ENCODE measurements around the gene CDKL5. TPM values are rescaled to one million over a fixed set of nuclear protein-coding genes. Genes with fewer than 3 reads are reported as not detected.

The CDKL5 gene
- polyA plus RNA-seq, 10 donors: 4.1 to 7.3 (median 5.1) TPM

DNA sequence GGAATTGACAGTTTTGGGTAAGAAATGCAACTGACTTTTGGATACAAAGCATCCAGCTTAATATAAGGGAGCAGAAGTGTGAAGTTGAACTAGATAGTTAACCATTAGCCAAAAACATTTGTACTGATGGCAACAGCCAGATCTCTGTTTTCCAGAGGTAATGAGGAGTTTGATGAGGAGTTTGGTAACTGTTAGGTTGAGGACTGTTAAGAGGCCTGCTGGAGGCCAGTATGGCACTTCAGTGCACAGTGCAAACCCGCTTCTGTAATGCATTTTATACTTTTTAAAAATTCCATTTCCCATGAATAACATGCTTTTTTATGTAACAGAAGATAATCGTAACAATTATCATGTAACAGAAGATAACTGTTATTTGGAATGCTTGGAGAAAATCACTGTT, 30.0 kb downstream of the CDKL5 start:
- DNase-seq: no peak

DNA sequence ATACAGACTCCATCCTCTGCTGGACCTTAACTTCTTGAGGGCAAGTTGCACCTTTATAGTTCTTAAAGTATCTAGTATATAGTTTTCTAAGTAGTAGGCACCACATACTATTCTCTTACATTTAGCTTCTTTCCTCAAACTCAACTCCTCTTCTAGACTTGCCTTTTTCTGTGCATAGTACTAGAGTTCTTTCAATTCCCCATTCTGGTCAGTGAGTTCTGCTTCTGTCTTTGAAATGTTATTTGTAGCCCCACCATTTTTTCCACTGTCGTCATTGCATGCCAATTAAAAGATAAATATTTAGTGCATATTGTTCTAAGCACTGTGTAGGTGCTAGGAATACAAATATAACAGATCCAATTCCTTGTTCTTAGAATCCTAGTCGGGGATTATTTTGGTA, 31.6 kb downstream of the CDKL5 start:
- DNase-seq: no peak

DNA sequence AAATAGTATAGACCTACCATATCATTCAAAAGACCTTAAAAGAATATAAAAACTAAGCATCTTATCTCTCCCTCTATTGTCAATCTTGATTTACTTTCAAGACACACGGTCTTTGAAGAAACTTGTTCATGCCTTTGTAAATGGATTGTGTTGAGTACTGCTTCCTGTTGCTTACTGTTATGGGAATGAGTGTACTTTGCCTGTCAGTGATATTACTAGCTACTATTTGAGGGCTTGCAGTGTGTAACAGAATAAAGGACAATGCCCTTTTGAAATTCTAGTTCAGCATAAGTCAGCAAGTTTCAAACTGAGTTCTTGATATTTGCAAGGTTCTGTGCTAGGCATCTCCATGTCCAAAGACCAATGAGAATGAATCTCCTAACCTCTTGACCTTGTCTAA, 36.0 kb downstream of the CDKL5 start:
- DNase-seq: no peak

- DNase-seq: no peak
These were observed 39.1 kb downstream of the CDKL5 start for GRCh38 chrX:18464499-18464898.

DNA sequence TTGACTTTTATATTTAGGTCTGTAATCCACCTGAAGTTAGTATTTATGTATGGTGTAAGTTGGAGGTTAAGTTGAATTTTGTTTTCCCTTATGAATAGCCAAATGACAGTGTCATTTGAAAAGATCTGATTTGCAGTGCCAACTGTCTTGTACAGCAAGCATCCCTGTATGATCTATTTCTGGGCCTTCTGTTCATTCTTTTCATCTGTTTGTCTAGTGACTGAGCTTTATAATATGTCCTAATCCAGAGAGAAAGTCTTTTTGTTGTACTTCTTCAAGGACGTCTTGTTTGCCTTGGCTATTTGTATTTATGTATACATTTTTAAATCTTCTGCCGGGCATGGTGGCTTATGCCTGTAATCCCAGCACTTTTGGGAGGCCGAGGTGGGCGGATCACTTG, 39.6 kb downstream of the CDKL5 start:
- DNase-seq: no peak

DNA sequence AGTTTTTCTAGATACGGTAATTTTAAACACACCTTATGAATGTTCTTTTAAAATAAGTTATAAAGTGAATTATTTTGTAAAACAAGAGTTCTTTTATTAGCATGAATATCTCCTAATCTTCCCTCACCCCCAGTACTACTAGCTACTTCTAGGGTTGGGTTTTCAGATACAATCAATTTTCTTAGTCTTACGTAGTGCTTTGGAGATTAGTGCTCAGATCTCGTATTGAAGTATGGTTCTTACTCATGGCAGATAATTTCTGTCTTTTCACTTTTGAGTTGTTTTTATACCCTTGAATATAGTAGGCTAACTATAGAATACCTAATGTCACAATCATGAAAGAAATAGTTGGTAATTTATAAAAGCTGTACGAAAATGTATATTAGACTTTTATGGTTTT, 43.2 kb downstream of the CDKL5 start:
- DNase-seq: no peak

DNA sequence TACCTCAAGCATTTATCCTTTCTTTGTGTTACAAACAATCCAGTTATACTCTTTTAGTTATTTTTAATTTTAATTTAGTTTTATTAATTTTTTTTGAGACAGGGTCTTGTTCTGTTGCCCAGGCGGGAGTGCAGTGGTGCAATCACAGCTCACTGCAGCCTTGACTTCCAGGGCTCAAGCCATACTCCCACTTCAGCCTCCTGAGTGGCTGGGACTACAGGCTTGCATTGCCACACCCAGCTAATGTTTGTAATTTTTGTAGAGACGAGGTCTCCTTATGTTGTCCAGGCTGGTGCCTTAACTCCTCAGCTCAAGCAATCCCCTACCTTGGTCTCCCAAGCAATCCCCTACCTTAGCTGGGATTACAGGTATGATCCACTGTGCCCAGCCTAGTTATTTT, 45.9 kb downstream of the CDKL5 start:
- no peak for DNase-seq

DNA sequence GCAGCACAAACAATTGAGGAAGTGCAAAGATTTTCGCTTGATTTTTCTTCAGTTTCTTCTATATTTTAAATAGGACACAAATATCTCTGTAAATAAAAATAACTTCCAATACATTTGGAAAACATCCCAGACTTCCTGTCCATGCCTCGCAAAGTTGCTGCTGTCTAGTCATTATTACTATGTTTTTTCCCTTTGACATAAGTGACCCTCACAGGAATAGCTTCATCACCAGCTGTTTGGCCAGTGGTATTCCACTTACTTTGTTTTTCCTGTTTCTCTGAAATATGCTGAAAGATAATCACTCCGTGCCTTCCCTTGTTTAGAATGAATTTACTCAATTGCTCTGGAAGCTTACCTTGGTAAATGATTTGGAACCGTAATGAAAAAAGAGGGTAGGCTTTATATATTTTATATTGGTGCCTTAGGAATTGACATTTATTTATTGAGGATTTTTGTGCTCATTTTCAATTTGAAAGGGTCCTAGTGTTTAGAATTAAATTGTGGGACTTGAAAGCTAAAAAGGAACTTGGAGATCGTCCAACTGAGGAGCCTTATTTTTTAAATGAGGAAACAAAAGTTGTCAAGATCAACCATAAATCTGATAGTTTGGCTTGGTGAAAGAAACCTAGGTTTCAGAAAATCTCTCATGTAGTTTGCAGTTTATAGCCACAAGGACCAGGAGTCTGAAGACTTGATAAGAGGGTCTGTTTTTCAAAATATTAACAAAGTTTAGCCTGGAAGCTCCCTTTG, 65.6 kb downstream of the CDKL5 start:
- peak in 2 of 3 donors; percentile 13 to 51 for DNase-seq

DNA sequence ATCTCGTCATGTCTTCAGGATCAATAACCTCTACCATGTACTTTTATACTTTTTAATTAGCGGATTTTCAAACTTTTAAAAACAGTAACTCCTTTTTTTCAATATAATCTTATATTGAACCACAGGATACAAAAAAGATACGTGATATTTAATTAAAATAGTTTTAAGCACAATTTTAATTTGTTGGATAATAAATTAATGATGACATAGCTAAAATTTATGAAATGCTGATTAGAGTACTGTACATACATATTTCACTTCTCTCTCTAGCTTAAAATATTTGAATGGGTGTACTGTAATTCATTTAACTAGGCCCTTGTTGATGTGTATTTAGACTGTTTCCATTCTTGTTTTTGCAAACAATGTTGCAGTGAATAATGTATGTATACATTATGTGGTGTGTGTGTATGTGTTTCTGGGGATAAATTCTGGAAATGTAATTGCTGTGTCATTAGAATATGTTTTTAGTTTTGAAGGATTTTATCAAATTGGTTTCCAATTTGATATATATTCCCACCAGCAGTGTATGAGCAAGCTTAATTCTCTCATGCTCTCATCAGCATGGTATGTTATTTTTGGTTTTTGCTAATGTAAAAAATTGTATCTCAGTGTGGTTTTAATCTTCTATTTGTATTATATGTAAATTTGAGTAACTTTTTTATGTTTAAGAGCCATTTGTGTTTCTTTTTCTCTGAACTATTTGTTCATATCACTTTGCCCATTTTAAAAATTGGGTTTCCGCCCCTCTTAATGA, 66.4 kb downstream of the CDKL5 start:
- peak in 1 of 3 donors; percentile 1 for DNase-seq

GRCh38 chrX:18534949-18535348, 109.5 kb downstream of the CDKL5 start:
- no peak for DNase-seq

- DNase-seq: no peak
These were observed 111.7 kb downstream of the CDKL5 start for GRCh38 chrX:18537068-18537467.

DNA sequence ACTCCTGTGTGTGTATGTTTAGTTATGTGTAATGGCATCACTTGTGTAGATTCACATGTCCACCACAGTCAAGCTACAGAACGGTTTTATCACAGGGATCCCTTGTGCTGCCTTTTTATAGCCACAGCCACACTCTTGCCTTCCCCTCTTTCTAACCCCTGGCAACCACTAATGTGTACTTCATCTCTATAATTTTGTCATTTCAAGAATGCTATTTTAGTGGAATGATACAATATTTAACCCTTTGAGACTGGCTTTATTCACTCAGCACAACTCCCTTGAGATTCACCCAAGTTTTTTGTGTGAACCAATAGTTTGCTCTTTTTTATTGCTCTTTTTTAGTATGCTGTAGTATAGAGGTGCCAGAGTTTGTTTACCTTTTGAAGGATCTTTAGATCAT, 112.1 kb downstream of the CDKL5 start:
- DNase-seq: no peak

DNA sequence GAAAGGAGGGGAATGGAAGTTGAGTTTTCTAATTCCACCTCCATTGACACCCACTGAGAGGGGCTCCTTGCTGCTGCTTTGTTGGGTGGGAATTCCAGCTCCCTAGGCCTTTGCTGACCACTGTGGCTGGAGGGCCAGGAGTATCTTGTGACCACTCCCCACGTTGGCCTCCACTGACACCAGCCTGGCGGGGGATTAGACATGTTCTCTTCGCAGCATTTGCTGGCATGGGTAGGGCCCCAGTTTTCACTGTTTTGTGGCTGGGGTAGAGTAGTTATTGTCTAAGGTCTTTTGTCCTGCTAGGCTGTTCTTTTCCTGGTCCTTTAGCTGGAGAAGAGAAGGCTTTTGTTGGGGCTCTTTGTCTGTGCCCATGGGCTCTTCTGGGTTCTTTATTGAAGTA, 116.7 kb downstream of the CDKL5 start:
- no peak for DNase-seq

DNA sequence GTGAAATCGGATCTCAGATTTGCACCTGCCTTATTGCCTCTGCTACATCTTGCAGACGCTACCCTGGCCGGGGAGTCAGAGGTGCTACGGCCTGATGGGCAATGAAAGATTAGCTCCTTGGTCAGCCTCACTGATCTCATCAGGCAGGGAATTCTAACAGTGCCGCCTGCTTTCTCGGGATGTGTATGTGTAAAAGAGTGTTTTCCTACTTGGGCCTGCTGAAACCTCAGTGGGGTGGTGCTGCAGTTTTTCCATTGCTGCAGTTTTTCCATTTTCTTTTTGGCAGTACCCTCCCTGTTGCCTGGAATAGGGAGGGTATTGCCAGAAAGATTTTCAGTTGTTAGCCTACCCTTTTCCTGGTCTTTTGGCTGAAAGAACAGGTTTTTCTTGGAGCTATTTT, 117.5 kb downstream of the CDKL5 start:
- peak in 2 of 3 donors; percentile 16 to 17 for DNase-seq

GRCh38 chrX:18543738-18544137, 118.3 kb downstream of the CDKL5 start:
- no peak for DNase-seq

GRCh38 chrX:18545771-18546170, 120.4 kb downstream of the CDKL5 start:
- DNase-seq: no peak

- no peak for DNase-seq
These were observed 123.6 kb downstream of the CDKL5 start for GRCh38 chrX:18548996-18549395.

- DNase-seq: no peak
These were observed 124.2 kb downstream of the CDKL5 start for GRCh38 chrX:18549643-18550042.

GRCh38 chrX:18557879-18558278, 132.5 kb downstream of the CDKL5 start:
- no peak for DNase-seq

DNA sequence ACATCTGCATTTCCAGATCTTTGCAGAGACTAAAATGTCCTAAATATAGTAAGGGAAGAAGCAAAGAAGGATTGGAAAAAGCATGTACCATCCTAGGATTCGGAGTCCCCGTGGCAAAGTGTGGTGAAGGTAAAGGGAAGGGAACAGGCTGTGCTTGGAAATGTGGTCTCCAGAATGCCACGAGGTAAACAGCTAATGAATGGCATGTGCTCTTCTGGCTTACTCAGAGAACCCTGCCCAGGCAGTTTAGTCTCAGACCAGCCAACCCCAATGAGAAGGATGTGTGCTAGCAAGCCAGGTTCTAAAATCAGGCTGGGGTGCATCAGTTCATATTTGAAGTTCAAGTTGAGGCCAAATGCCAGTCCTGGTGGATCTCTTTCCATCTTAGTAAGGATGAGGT, 133.4 kb downstream of the CDKL5 start:
- DNase-seq: no peak

DNA sequence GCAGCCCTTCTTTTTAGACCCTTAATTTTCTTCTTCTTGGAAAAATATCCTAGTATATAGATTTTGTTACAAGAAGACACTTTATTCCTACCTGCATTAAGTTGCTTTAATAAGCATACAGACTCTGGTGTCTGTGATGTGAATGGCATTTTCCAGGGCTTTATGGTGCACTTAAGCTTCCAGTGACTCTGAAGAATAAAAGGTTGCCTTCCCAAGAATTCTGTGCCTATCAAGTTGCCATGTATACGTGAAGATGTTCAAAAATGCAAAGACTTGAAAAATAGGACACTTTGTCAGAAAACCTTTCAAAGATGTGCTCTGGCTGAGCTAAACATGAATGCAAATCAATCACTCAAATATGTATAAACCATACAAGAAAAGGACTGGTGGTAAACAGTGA, 135.6 kb downstream of the CDKL5 start:
- DNase-seq: no peak

DNA sequence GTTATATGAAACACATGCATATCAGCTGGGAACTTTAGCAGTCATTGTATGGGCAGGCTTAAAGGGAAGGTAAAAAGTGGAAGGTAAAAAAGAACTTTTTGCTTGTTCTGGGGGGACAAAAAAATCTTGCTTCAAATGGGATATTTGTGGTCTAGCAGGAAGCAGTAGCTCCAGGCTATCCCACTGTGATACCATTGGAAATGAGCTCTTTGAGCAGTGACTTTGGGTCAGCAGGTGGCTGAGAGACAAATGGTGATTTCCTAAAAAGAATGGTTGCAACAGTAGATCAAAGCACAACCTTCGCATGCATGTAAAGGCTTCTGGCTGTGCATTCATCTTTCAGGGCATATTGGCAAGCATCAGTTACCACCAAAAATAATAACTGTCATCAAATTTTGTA, 140.3 kb downstream of the CDKL5 start:
- DNase-seq: no peak

GRCh38 chrX:18566748-18567147, 141.3 kb downstream of the CDKL5 start:
- DNase-seq: no peak

- no peak for DNase-seq
These were observed 148.1 kb downstream of the CDKL5 start for GRCh38 chrX:18573556-18573955.
